Spinal cord (tissue), 10 donors: ENCODE results near the gene PTX3. TPM values are rescaled to one million over a fixed set of nuclear protein-coding genes. Genes with fewer than 3 reads are reported as not detected.

Experiments used
- DNase-seq, 6 donors: peaks; one replicate each; pipeline versions ENCODE4 v3.0.0 to v3.0.0-alpha.2; 2013 to 2015; ENCODE audit warnings: low spot score in 6 of 6, low read depth in 4 of 6
- H3K27ac ChIP-seq: one replicate; pipeline ENCODE4 v1.5.1; 2013; ENCODE audit warnings: low read depth, low read length, control low read depth
- H3K27me3 ChIP-seq: one replicate; pipeline ENCODE4 v1.6.1; 2013; ENCODE audit warnings: low read length; ENCODE audit not compliant: control insufficient read depth, insufficient read depth
- H3K36me3 ChIP-seq: one replicate; pipeline ENCODE4 v1.6.1; 2013; ENCODE audit warnings: low read length; ENCODE audit not compliant: control insufficient read depth, insufficient read depth
- H3K4me1 ChIP-seq: one replicate; pipeline ENCODE4 v1.6.1; 2013; ENCODE audit warnings: low read length; ENCODE audit not compliant: control insufficient read depth, insufficient read depth
- H3K4me3 ChIP-seq: one replicate; pipeline ENCODE4 v1.5.1; 2013; ENCODE audit warnings: low read depth, low read length, control low read depth
- H3K9me3 ChIP-seq: one replicate; pipeline ENCODE4 v1.6.1; 2013; ENCODE audit warnings: low read length; ENCODE audit not compliant: control insufficient read depth, insufficient read depth
- WGBS: methylation state at CpG from one replicate; pipeline ENCODE4 v1.1.5; 2013; ENCODE audit warnings: missing lambda C conversion rate; ENCODE audit not compliant: insufficient coverage; 5-methylcytosine and 5-hydroxymethylcytosine counted together
- polyA plus RNA-seq, 2 donors: library from polyadenylated mRNA; unstranded; fragments of 120-200 nt; gene quantifications; one replicate each; pipeline ENCODE4 v1.2.1, GENCODE V29; 2013; ENCODE audit not compliant: insufficient read length in 2 of 2
- total RNA-seq, 2 donors: library from RNA; depleted of rRNA in 1 of 2; stranded (reverse); fragments of 120-200 nt in 1 of 2; fragments of >200 nt in 1 of 2; gene quantifications; one replicate each; pipeline versions ENCODE4 v1.2.3 to v1.2.4, GENCODE V29; 2013 to 2014
- donor health status: healthy.

Gene PTX3
- total and polyA plus RNA-seq, 4 donors, result 5.4 to 10.4 (median 7.5) TPM

- Histone ChIP-seq H3K36me3 (no peaks in the 10 kb centered on the region), H3K4me1 (no peaks in the 10 kb centered on the region), H3K9me3 (no peaks in the 10 kb centered on the region), H3K27ac (no peak overlapping the region), H3K27me3 (no peaks in the 10 kb centered on the region), H3K4me3 (no peak overlapping the region)
- no CpG with 5 or more reads among the region's 2 CpGs for WGBS
- no peak for DNase-seq
These were observed 18.5 kb upstream of the PTX3 start for GRCh38 chr3:157418104-157418503.

DNA sequence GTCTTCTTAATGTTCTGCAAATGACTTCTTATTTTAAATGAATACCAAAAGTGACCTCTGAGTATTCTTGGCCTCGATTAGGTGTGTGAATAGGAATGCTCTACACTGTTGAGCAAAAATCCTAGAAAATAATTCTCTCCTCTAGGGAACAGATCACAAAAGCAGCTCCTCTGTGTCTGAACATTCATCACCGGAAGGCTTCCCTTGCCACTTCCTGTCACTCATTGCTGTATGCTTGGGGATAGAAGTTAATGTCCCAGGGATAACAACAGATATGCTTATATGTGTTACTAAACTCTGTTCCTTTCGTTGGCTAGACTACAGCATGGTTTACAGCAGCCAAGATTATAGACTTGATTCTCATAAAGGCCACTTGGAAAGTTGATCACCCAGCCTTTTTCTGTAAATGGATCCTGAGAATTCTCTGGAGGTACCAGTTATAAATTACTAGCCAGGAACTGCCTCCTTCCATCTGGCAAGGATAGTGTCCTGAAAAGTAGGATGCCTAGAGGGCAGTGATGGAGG is 16.0 kb upstream of the PTX3 start:
- no peaks in the 10 kb centered on the region for H3K36me3 ChIP-seq
- no peak overlapping the region for H3K4me3 ChIP-seq
- no peak for DNase-seq
- no peak overlapping the region for H3K27ac ChIP-seq
- no peaks in the 10 kb centered on the region for H3K4me1 ChIP-seq
- no peaks in the 10 kb centered on the region for H3K9me3 ChIP-seq
- 100% methylated on average over 1 of the region's 3 CpGs for WGBS
- no peaks in the 10 kb centered on the region for H3K27me3 ChIP-seq

GRCh38 chr3:157423337-157423736 is 13.3 kb upstream of the PTX3 start:
- Histone ChIP-seq H3K27ac (no peak overlapping the region), H3K36me3 (no peaks in the 10 kb centered on the region), H3K27me3 (no peaks in the 10 kb centered on the region), H3K4me1 (no peaks in the 10 kb centered on the region), H3K4me3 (no peak overlapping the region), H3K9me3 (no peaks in the 10 kb centered on the region)
- no peak for DNase-seq

- no peaks in the 10 kb centered on the region for H3K9me3 ChIP-seq
- peak in 2 of 6 donors; percentile 20 to 94 for DNase-seq
- no peak overlapping the region for H3K27ac ChIP-seq
- 0% methylated on average over 1 of the region's 4 CpGs for WGBS
- no peaks in the 10 kb centered on the region for H3K36me3 ChIP-seq
- no peak overlapping the region for H3K4me3 ChIP-seq
- no peaks in the 10 kb centered on the region for H3K27me3 ChIP-seq
- no peaks in the 10 kb centered on the region for H3K4me1 ChIP-seq
These were observed 8.7 kb upstream of the PTX3 start for GRCh38 chr3:157427901-157428300.

DNA sequence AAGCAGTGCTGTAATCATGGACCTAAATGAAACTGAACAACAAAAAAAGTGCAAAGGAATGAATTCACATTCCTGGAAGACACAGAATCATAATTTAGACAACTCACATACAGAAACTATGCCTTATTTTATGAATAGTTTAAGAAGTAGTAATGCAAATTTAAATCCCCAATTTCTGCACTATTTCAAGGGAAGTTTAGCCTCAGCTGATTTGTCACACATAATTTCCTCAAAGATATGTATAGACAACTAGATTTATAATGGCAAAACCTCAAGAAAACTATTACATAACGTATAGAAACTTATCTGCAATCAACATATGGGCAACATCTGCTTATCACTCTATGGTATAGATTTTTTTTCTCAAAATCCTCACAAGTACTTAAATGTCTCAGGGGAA is 7.8 kb upstream of the PTX3 start:
- H3K36me3 ChIP-seq, result no peaks in the 10 kb centered on the region
- no peaks in the 10 kb centered on the region for H3K9me3 ChIP-seq
- no peak overlapping the region for H3K4me3 ChIP-seq
- WGBS, result no CpG with 5 or more reads among the region's 1 CpG
- no peak for DNase-seq
- no peak overlapping the region for H3K27ac ChIP-seq
- H3K27me3 ChIP-seq, result no peaks in the 10 kb centered on the region
- H3K4me1 ChIP-seq, result no peaks in the 10 kb centered on the region

DNA sequence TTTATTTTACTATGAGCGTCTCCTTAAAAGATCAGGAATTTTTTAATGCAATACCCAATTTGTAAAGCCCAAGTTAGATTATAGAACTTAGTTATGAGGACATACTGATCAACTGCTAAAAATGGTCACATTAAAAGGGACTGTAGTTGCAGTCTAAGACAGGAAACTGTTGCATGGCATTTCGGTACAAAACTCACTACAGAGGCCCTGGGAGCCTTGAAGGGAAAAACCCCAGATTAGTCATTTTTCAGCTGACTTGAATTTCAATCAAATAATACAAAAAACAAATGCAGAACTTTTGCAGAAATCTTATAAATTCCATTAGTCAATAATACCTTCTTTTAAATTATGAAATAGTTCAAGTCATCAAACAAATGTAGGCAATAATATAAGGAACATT is 6.9 kb upstream of the PTX3 start:
- no peaks in the 10 kb centered on the region for H3K27me3 ChIP-seq
- DNase-seq, result no peak
- no peak overlapping the region for H3K4me3 ChIP-seq
- no peaks in the 10 kb centered on the region for H3K4me1 ChIP-seq
- no peak overlapping the region for H3K27ac ChIP-seq
- no peaks in the 10 kb centered on the region for H3K9me3 ChIP-seq
- H3K36me3 ChIP-seq, result no peaks in the 10 kb centered on the region
- WGBS, result 100% methylated on average over 1 of the region's 2 CpGs

DNA sequence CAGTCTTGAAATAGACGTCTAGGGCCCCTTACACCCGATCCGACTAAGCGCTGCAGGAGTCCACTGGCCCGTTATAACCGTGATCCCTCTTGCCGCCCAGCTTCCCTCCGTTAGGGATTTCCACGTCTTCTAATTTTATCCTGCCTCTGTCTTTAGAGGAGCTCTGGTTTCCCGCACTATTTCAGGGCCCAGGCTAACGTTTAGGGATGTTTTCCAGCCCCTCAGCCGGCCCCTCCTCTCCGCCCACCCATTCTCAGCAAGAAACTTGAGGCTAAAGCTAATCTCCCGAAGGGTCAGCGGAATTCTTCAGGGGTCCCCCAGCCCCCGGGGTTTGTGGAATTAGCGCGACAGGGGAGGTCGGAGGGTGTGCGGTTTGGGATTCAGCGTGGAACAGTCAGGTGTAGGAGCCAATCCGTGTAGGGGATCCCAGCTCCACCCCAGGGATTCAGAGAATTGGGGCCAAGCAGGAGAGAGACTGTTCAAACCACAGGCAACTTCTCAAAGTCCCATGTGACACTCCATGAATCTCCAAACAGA is 1.6 kb downstream of the PTX3 start:
- peak overlapping the region; percentile 78 for H3K27ac ChIP-seq
- peaks cover 4% of the 10 kb centered on the region for H3K36me3 ChIP-seq

GRCh38 chr3:157441102-157441624 is 4.5 kb downstream of the PTX3 start:
- H3K27me3 ChIP-seq, result no peaks in the 10 kb centered on the region
- H3K36me3 ChIP-seq, result peaks cover 4% of the 10 kb centered on the region
- no peaks in the 10 kb centered on the region for H3K9me3 ChIP-seq
- H3K4me3 ChIP-seq, result no peak overlapping the region
- 90% methylated on average over 1 of the region's 2 CpGs for WGBS
- H3K27ac ChIP-seq, result no peak overlapping the region
- H3K4me1 ChIP-seq, result peaks cover 5% of the 10 kb centered on the region
- DNase-seq, result peak in 1 of 6 donors; percentile 49

More for the DNA sequence above, 1.6 kb downstream of the PTX3 start:
- Histone ChIP-seq H3K4me1 (peaks cover 5% of the 10 kb centered on the region), H3K27me3 (no peaks in the 10 kb centered on the region), H3K4me3 (peak overlapping the region; percentile 76), H3K9me3 (no peaks in the 10 kb centered on the region)
- peak in 3 of 6 donors; percentile 15 to 54 (median 45) for DNase-seq
- under 1% methylated on average over 18 of the region's 22 CpGs for WGBS

- DNase-seq, result no peak
- 100% methylated on average over 1 of the region's 2 CpGs for WGBS
- peaks cover 4% of the 10 kb centered on the region for H3K36me3 ChIP-seq
- H3K27me3 ChIP-seq, result no peaks in the 10 kb centered on the region
- H3K4me3 ChIP-seq, result no peak overlapping the region
- H3K9me3 ChIP-seq, result no peaks in the 10 kb centered on the region
- no peak overlapping the region for H3K27ac ChIP-seq
- H3K4me1 ChIP-seq, result peaks cover 5% of the 10 kb centered on the region
These were observed 6.1 kb downstream of the PTX3 start for GRCh38 chr3:157442729-157443128.
